ENCODE measurements around the gene BCAS4. TPM values are rescaled to one million over a fixed set of nuclear protein-coding genes. Genes with fewer than 3 reads are reported as not detected.

The BCAS4 gene
- 10 to 100 TPM; 37.6 to 44.8 TPM for total RNA-seq

- Mint-ChIP-seq H3K27ac (peak within 1 kb of the TSS; percentile 86), H3K4me1 (peaks cover 40% of the 10 kb centered on the region), H3K36me3 (peaks cover 8% of the 10 kb centered on the region), H3K4me3 (peak within 1 kb of the TSS; percentile 83), H3K27me3 (no peaks in the 10 kb centered on the region), H3K9me3 (ENCODE audit: low read depth) (no peaks in the 10 kb centered on the region)
- DNase-seq, result peak; percentile 87
- ATAC-seq, result peak; percentile 85
- CTCF ChIA-PET, result interaction anchor here (0.5 to 7.3 kb wide), 75 partner anchors 8 to 531 kb away, joined by 3 to 350 read pairs (median 5); partner anchors contain the start of genes ADNP, DPM1 and MOCS3
Measured at GRCh38 chr20:50794846-50795634, at the start of gene BCAS4. Gene BCAS4, plus strand, starts transcription at chr20:50795061. Its CDS starts 23 bp downstream, at chr20:50795084.

DNA sequence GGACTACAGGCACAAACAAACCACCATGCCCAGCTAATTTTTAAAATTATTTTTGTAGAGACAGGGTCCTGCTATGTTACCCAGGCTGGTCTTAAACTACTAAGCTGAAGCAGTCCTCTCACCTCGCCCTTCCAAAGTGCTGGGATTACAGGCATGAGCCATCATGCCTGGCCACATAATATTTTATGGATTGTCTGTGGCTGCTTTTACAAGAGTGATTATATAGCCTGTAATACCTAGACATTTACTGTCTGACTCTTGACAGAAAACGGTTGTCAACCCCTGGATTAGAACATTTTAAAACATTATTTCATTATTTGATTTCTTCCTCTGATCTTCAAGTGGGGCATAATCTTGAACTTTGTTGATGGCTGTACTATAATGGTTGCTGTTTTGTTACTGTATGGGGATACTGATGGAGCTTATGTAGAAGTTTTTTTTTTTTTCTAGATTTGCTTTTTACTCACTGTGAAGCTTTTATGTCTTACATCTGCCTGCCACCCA lies 49.2 kb upstream of the BCAS4 start:
- Mint-ChIP-seq H3K4me1 (peaks cover 35% of the 10 kb centered on the region), H3K36me3 (peaks cover 11% of the 10 kb centered on the region), H3K27me3 (no peaks in the 10 kb centered on the region), H3K9me3 (ENCODE audit: low read depth) (no peaks in the 10 kb centered on the region), H3K27ac (peak overlapping the region; percentile 16), H3K4me3 (no peak overlapping the region)
- DNase-seq (no peak), ATAC-seq (no peak)
- CTCF ChIA-PET, result interaction anchor here (0.9 to 1.6 kb wide), 4 partner anchors 11 to 383 kb away, joined by 3 to 5 read pairs (median 3); no protein-coding TSS in a partner anchor

DNA sequence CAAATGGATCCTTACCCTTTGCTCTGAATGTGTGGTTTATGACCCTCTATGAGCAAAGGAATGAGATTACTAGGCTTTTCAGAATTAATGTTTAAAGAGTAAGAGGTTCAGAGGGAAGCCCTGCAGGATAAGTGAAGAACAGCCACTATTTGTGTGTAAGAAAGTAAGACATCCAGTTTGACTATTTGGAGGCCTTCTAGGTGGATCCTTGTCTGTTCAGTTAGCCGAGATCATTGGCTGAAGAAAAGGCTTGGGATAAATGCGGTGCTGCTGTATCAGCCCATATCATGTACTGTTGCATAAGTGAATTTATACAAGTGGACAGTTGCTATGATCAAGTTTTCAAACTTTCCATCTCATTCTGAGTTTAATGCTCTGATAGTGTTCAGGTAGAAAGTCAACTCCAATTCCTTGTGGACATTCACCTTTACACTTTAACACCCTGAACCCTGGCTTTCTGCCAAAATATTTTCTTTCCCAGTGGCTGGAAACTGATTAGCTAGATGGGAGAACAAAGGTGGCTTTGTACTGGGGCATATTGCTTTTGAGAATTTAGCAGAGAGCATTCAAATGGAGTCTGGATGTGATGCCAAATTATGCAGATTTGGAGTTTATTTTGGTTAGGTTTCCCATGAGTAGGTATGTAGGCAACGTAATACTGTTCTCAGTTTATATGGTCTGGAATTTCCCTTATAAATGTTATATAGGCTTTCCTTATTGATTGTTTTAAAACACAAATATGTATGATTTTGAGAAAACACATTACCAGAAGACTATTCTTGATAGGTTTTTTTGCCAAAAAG lies 48.5 kb upstream of the BCAS4 start:
- no peak for DNase-seq
- ATAC-seq, result peak; percentile 52
- Mint-ChIP-seq H3K4me3 (no peak overlapping the region), H3K27ac (peak overlapping the region; percentile 16), H3K4me1 (peaks cover 29% of the 10 kb centered on the region), H3K36me3 (peaks cover 8% of the 10 kb centered on the region), H3K27me3 (no peaks in the 10 kb centered on the region), H3K9me3 (ENCODE audit: low read depth) (no peaks in the 10 kb centered on the region)
- CTCF ChIA-PET, result interaction anchor here (0.9 to 1.6 kb wide), 5 partner anchors 12 to 382 kb away, joined by 3 to 5 read pairs (median 3); no protein-coding TSS in a partner anchor

- Mint-ChIP-seq H3K4me3 (peak overlapping the region; percentile 64), H3K27me3 (no peaks in the 10 kb centered on the region), H3K27ac (peak overlapping the region; percentile 83), H3K36me3 (peaks cover 8% of the 10 kb centered on the region), H3K9me3 (ENCODE audit: low read depth) (no peaks in the 10 kb centered on the region), H3K4me1 (peaks cover 27% of the 10 kb centered on the region)
- DNase-seq (no peak), ATAC-seq (no peak)
- CTCF ChIA-PET, result interaction anchor here (0.7 to 1.5 kb wide), 4 partner anchors 13 to 1213 kb away, joined by 3 to 5 read pairs (median 4); partner anchors contain the start of gene PARD6B
Measured at GRCh38 chr20:50747275-50747674, 47.6 kb upstream of the BCAS4 start.

- H3K9me3 Mint-ChIP-seq (ENCODE audit: low read depth), result no peaks in the 10 kb centered on the region
- H3K27ac Mint-ChIP-seq, result no peak overlapping the region
- no peak overlapping the region for H3K4me3 Mint-ChIP-seq
- ATAC-seq (no peak), DNase-seq (peak; percentile 19)
- CTCF ChIA-PET, result interaction anchor here (0.5 to 3.1 kb wide), 13 partner anchors 9 to 245 kb away, joined by 3 to 18 read pairs (median 5); partner anchors contain the start of gene BCAS4
- no peaks in the 10 kb centered on the region for H3K27me3 Mint-ChIP-seq
- peaks cover 8% of the 10 kb centered on the region for H3K36me3 Mint-ChIP-seq
- H3K4me1 Mint-ChIP-seq, result peaks cover 25% of the 10 kb centered on the region
Measured at GRCh38 chr20:50750145-50750671, 44.7 kb upstream of the BCAS4 start.

DNA sequence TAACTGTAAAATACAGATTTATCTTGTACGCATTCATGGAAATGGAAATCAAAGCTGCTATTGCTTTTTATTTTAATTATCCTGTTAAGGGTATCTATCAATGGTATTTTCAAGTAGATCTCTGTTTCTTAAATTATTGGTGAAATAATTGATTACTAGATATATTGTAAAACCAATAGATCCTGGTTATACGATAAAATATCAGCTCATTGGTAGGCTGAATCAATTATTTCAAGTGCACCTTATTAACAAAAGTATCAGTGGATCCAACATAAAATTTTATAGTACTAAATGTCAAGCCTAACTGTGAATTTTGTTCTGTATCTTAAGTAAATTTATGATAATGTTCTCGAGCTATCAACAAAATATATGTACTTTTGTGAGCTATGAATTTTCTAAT lies 41.7 kb upstream of the BCAS4 start:
- ATAC-seq (no peak), DNase-seq (no peak)
- Mint-ChIP-seq H3K4me1 (peaks cover 2% of the 10 kb centered on the region), H3K36me3 (peaks cover 5% of the 10 kb centered on the region), H3K27me3 (no peaks in the 10 kb centered on the region), H3K9me3 (ENCODE audit: low read depth) (no peaks in the 10 kb centered on the region), H3K27ac (no peak overlapping the region), H3K4me3 (no peak overlapping the region)
- CTCF ChIA-PET, result interaction anchor here (0.9 to 1.6 kb wide), 6 partner anchors 15 to 223 kb away, joined by 3 to 4 read pairs (median 3); no protein-coding TSS in a partner anchor

DNA sequence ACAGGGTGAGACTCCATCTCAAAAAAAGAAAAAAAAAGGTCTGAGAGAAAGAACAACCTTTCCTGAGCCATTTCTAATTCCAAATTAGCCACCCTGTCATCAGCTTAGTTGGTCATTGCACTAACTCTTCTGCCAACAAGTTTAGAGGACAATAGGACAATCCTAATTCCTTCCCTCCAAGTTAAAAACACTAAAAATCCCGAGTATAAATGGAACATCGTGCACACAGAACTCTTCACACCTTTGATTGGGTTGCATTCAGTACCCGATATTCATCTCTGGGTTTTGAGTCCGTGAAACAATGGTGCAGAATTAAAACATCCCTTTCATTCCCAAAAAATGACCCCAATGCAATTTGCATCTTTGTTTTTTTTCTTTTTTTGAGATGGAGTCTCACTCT lies 40.4 kb upstream of the BCAS4 start:
- H3K4me1 Mint-ChIP-seq, result no peaks in the 10 kb centered on the region
- no peak overlapping the region for H3K4me3 Mint-ChIP-seq
- H3K36me3 Mint-ChIP-seq, result peaks cover 5% of the 10 kb centered on the region
- no peak overlapping the region for H3K27ac Mint-ChIP-seq
- DNase-seq (no peak), ATAC-seq (no peak)
- CTCF ChIA-PET, result interaction anchor here (1.5 to 1.6 kb wide), 2 partner anchors 41 to 129 kb away, joined by 3 to 4 read pairs; no protein-coding TSS in a partner anchor
- no peaks in the 10 kb centered on the region for H3K9me3 Mint-ChIP-seq (ENCODE audit: low read depth)
- H3K27me3 Mint-ChIP-seq, result no peaks in the 10 kb centered on the region

GRCh38 chr20:50756447-50756846 lies 38.4 kb upstream of the BCAS4 start:
- no peak for ATAC-seq
- no peaks in the 10 kb centered on the region for H3K9me3 Mint-ChIP-seq (ENCODE audit: low read depth)
- H3K4me1 Mint-ChIP-seq, result no peaks in the 10 kb centered on the region
- no peak overlapping the region for H3K4me3 Mint-ChIP-seq
- no peaks in the 10 kb centered on the region for H3K36me3 Mint-ChIP-seq
- H3K27me3 Mint-ChIP-seq, result no peaks in the 10 kb centered on the region
- CTCF ChIA-PET, result interaction anchor here (1.3 kb wide), 1 partner anchor 38 kb away, joined by 6 read pairs; the partner anchor contains the start of gene BCAS4
- DNase-seq, result peak; percentile 9
- H3K27ac Mint-ChIP-seq, result no peak overlapping the region

DNA sequence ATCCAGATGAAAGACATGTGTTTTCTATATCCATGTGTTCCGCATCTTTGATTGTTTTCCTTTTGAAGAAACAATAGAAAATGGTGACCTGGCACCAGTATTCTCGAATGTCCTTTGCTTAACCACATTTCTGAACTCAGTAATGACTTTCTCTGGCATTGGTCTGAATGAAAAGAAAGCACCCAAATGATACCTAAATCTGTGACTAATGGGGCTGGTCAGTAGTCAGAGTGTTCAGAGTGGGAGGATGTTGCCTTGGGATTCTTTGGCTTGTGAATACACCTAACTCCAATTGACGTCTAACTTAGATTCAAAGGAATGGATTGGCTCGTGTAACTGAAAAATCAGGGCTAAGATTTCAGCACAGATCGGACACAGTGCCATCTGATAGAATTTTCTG lies 36.4 kb upstream of the BCAS4 start:
- H3K9me3 Mint-ChIP-seq (ENCODE audit: low read depth), result no peaks in the 10 kb centered on the region
- DNase-seq (peak; percentile 14), ATAC-seq (no peak)
- H3K27me3 Mint-ChIP-seq, result peaks cover 2% of the 10 kb centered on the region
- H3K27ac Mint-ChIP-seq, result no peak overlapping the region
- CTCF ChIA-PET, result interaction anchor here (1.2 kb wide), 1 partner anchor 9 kb away, joined by 3 read pairs; no protein-coding TSS in a partner anchor
- no peaks in the 10 kb centered on the region for H3K36me3 Mint-ChIP-seq
- H3K4me1 Mint-ChIP-seq, result no peaks in the 10 kb centered on the region
- no peak overlapping the region for H3K4me3 Mint-ChIP-seq

DNA sequence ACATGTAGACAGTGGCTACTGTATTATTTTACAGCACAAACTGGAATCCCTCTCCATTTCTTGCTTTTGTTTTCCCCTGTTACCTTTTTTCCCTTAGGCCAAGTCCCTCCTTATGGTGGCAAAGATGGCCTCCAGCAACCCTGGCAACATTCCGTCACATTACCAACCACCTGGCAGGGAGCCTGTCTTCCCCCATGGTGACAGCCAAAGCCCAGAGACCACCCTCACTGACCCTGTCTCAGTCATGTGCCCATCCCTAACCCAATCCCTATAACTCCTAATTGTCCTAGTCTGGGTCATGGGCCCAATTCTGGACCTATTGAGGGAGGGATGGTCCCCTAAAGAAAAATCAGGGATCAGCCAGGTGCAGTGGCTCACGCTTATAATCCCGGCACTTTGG lies 35.9 kb upstream of the BCAS4 start:
- ATAC-seq (no peak), DNase-seq (peak; percentile 15)
- no peaks in the 10 kb centered on the region for H3K36me3 Mint-ChIP-seq
- no peak overlapping the region for H3K4me3 Mint-ChIP-seq
- CTCF ChIA-PET, result no interaction called here
- peaks cover 2% of the 10 kb centered on the region for H3K27me3 Mint-ChIP-seq
- H3K27ac Mint-ChIP-seq, result no peak overlapping the region
- H3K9me3 Mint-ChIP-seq (ENCODE audit: low read depth), result no peaks in the 10 kb centered on the region
- H3K4me1 Mint-ChIP-seq, result no peaks in the 10 kb centered on the region

DNA sequence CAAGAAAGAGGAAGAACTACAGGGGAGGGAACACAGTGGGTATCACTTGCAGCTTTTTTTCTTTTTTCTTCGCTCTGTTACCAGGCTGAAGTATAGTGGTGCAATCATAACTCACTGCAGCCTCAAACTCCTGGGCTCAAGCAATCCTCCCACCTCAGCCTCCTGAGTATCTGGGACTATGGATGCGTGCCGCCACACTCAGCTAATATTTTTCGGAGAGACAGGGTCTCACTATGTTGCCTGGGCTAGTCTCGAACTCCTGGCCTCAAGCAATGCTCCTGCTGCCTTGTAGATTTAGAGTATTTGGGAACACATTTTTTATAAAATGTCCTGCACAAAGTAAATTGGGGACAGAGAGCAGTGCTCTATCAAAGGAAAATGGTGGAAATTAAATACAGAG lies 35.2 kb upstream of the BCAS4 start:
- no peaks in the 10 kb centered on the region for H3K4me1 Mint-ChIP-seq
- no peaks in the 10 kb centered on the region for H3K36me3 Mint-ChIP-seq
- peak; percentile 33 for DNase-seq
- no peaks in the 10 kb centered on the region for H3K9me3 Mint-ChIP-seq (ENCODE audit: low read depth)
- CTCF ChIA-PET, result no interaction called here
- no peak for ATAC-seq
- peaks cover 2% of the 10 kb centered on the region for H3K27me3 Mint-ChIP-seq
- H3K4me3 Mint-ChIP-seq, result no peak overlapping the region
- no peak overlapping the region for H3K27ac Mint-ChIP-seq

GRCh38 chr20:50762045-50762422 lies 32.8 kb upstream of the BCAS4 start:
- Mint-ChIP-seq H3K27me3 (peaks cover 5% of the 10 kb centered on the region), H3K36me3 (no peaks in the 10 kb centered on the region), H3K27ac (no peak overlapping the region), H3K9me3 (ENCODE audit: low read depth) (no peaks in the 10 kb centered on the region), H3K4me3 (no peak overlapping the region), H3K4me1 (no peaks in the 10 kb centered on the region)
- CTCF ChIA-PET, result no interaction called here
- DNase-seq (no peak), ATAC-seq (no peak)
